ENCODE measurements around the gene CDAN1.

The CDAN1 gene

DNA sequence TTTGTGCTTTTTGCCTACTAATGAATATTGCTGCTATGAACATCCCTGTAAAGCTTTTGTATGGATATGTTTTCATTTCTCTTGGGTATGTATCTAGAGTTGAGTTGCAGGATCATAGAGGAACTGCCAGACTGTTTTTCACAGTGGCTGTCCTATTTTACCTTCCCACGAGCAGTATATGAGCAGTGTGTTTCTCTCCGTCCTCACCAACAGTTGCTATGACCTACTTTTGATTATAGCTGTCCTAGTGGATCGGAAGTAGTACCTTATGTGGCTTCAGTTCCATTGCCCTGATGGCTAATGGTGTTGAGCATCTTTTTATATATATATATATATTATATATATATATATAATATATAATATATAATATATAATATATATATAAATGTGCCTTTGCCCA is 25.2 kb downstream of the CDAN1 start:
- no peak for DNase-seq (ENCODE audit: low read depth in 1 of 2, low spot score in 1 of 2)

DNA sequence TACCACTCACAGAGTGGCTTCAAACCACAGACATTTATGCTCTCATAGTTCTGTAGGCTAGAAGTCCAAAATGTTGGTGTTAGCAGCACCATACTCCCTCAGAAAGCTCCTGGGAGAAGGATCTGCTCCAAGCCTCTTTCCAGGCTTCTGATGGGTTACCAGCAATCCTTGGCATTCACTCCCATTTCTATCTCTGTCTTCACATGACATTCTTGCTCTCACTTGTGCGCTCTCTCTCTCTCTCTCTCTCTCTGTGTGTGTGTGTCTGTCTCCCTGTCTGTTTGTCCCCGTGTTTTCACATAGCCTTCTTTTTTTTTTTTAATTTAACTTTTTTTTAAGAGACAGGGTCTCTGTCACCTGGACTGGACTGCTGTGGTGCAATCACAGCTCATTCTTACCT is 26.3 kb downstream of the CDAN1 start:
- DNase-seq (ENCODE audit: low read depth in 1 of 2, low spot score in 1 of 2) = no peak

DNA sequence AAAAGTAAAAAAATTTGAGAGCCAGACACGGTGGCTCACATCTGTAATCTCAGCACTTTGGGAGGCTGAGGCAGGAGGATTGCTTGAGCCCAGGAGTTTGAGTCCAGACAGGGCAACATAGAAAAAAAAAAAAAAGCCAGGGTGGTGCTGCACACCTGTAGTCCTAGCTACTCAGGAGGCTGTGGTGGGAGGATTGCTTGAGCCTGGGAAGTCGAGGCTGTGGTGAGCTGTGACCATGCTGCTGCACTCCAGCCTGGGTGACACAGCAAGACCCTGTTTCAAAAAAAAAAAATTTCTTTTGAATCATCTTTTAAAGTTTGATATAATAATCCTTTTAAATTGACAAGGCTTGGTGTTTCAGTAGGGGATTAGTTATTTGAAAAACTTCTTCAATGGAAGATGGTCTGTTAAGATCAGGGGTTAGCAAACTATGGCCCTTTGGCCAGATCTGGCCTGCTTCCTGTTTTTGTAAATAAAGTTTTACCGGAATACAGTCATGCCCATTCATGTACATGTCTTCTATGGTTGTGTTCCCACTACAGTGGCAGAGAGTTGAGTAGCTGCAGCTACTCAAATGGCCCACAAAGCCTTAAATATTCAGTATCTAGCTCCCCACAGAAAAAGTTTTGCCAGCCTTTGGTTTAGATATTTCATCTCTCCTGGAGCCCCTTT is 28.9 kb downstream of the CDAN1 start:
- DNase-seq (ENCODE audit: low read depth in 1 of 2, low spot score in 1 of 2) = no peak

DNA sequence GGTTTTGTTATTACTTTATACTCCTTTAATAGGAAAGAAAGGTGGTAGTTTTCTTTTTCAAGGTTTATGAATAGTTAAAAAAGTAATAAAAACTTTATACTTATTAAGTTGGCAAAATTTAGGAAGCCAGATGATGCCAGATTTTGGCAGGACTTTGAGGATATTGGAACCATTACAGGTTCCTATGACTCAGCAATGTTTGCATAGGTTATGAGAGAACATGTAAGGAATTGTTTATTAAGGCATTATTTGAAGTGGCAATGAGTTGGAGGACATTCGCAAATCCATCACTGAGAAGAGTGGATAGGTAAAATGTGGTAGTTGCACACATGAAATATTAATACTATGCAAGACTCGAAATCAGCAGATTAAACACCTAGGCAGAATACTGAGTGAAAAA is 29.9 kb downstream of the CDAN1 start:
- DNase-seq (ENCODE audit: low read depth in 1 of 2, low spot score in 1 of 2) = no peak

DNA sequence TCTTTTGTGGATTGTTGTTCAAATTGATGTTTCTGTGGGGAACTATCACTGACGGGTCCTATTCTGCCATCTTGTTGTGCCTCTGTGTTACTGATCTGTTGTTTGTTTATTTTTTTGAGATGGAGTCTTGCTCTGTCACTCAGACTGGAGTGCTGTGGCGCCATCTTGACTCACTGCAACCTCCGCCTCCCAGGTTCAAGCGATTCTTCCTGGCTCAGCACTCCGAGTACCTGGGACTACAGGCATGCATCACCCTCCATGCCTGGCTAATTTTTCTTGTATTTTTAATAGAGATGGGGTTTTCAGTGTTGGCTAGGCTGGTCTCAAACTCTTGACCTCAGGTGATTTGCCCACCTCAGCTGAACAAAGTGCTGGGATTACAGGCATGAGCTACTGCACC is 31.6 kb downstream of the CDAN1 start:
- no peak for DNase-seq (ENCODE audit: low read depth in 1 of 2, low spot score in 1 of 2)

DNA sequence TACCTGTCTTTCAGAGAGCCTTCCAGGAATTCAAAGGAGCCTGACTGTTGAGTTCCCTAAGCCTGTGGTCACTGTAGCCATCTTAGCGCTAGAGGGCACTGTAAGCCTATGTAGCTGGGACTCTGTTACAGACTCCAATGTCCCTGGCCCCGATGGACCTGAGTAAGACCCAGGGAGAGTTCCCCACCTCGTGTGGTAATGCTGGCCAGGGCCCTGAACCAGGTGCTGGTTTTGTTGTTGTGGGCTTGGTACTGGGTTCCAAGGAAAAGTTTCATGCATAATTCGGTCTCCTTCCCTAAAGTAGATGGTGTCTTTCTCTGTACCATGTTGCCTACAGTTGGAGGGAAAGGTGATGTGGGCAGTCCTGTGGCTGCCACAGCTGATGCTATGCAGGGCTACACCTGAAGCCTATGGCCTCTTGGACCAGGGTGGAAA is 32.4 kb downstream of the CDAN1 start:
- peak; percentile 11 to 54 for DNase-seq (ENCODE audit: low read depth in 1 of 2, low spot score in 1 of 2)

DNA sequence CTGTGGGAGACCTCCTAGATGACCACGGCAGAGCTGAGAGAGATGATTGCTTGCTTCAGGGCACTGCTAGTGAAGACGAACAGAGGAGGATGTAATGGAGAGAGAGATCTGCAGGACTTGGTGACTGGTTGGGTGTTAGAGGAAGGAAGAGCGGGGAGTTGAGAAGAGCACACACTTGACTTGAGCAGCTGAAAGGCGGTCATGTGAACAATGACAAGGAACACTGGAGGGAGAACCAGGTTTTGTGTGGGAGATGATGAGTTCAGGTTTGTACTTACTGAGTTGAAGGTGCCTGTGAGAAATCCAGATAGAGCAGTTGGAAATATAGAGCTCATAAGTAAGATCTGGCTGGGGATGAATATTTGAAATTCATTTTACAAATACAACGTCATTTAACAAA is 40.3 kb downstream of the CDAN1 start:
- no peak for DNase-seq (ENCODE audit: low read depth in 1 of 2, low spot score in 1 of 2)

DNA sequence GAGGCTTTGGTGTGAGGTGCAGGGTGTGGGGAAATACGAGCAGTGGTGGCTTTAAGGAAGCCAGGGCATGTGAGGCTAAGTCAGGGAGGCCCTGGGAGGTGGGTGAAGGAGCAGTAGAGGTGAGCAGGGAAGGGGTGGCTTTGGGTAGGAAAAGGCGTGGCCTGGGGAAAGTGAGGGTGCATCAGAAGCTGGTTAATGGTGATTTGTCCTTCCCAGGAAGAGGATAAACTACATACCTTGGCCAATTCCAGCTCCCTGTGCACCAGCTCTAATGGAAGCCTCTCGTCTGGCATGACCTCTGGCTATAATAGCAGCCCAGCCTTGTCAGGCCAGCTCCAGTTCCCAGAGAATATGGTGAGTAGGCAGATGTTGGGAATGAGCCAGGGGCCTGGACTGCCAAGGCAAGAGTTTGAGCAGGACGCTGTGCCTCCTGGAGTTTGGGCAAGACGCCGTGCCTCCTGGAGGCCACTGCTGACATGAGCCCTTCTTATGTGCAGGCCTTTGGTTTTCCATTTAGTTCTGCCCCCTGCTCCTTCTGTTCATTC is 41.3 kb downstream of the CDAN1 start:
- DNase-seq (ENCODE audit: low read depth in 1 of 2, low spot score in 1 of 2) = no peak

DNA sequence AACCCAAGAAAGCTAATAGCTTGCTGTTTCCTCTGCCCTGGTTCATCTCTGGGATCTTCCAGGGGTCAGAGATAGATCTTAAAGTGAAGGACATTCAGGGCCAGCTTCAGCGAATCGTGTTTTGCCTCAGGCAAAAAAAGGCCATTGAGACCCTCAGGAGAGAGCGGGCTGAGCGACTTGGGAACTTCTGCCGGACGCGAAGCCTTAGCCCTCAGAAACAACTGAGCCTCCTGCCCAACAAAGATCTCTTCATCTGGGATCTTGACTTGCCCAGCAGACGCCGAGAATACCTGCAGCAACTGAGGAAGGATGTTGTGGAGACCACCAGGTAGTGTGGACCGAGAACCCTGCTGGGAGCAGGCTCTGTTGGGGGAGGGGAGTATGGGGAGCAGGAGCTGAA is 42.5 kb downstream of the CDAN1 start:
- no peak for DNase-seq (ENCODE audit: low read depth in 1 of 2, low spot score in 1 of 2)

DNA sequence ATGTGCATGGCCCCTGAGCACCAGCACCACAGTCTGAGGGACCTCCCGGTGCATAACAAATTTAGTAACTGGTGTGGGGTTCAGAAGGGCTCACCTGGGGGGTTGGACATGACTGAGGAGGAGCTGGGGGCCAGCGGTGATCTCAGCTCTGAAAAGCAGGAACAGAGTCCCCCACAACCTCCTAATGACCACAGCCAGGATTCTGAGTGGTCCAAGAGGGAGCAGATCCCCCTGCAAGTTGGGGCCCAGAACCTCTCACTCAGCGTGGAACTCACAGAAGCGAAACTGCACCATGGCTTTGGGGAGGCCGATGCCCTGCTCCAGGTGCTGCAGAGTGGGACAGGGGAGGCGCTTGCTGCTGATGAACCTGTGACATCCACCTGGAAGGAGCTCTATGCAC is 43.0 kb downstream of the CDAN1 start:
- DNase-seq (ENCODE audit: low read depth in 1 of 2, low spot score in 1 of 2) = no peak

DNA sequence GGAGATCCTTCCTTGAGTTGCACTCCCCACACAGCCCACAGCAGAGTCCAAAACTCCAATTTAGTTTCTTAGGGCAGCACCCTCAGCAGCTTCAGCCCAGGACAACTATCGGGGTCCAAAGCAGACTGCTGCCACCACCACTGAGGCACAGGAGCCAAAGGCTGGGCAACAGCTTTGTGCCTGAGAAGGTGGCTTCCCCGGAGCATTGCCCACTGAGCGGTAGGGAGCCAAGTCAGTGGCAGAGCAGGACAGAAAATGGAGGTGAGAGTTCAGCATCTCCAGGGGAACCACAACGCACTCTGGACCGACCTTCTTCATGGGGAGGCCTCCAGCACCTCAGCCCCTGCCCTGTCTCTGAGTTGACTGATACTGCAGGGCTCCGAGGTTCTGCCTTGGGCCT is 43.4 kb downstream of the CDAN1 start:
- no peak for DNase-seq (ENCODE audit: low read depth in 1 of 2, low spot score in 1 of 2)

DNA sequence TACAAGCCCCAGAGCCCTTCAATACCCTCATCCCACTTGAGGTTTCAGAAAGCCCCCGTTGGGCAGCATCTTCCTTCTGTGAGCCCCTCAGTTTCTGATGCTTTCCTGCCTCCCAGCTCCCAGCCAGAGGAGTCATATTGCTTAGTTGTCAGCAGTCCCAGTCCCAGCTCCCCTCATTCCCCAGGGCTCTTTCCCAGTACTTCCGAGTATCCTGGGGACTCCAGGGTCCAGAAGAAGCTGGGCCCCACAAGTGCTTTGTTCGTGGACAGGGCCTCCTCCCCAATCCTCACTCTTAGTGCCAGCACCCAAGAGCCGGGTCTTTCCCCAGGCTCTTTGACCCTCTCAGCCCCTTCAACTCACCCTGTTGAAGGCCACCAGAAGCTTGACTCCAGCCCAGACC is 43.9 kb downstream of the CDAN1 start:
- no peak for DNase-seq (ENCODE audit: low read depth in 1 of 2, low spot score in 1 of 2)

DNA sequence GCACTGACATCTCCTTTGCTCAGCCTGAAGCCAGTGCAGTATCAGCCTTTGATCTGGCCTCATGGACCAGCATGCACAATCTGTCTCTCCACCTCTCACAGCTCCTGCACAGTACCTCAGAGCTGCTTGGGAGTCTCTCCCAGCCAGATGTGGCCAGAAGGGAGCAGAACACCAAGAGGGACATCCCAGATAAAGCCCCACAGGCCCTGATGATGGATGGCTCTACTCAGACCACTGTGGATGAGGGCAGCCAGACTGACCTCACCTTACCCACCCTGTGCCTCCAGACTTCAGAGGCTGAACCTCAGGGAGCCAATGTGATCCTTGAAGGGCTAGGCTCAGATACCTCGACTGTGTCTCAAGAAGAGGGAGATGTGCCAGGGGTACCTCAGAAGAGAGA is 44.4 kb downstream of the CDAN1 start:
- no peak for DNase-seq (ENCODE audit: low read depth in 1 of 2, low spot score in 1 of 2)

DNA sequence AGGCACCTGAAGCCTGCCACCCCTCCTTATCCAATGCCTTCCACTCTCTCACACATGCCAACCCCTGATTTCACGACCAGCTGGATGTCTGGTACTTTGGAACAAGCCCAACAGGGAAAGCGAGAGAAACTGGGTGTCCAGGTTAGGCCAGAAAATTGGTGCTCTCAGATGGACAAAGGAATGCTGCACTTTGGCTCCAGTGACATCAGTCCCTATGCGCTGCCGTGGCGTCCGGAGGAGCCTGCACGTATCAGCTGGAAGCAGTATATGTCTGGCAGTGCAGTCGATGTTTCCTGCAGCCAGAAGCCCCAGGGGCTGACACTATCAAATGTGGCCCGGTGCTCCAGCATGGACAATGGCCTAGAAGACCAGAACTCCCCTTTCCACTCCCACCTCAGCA is 45.2 kb downstream of the CDAN1 start:
- DNase-seq (ENCODE audit: low read depth in 1 of 2, low spot score in 1 of 2) = no peak

DNA sequence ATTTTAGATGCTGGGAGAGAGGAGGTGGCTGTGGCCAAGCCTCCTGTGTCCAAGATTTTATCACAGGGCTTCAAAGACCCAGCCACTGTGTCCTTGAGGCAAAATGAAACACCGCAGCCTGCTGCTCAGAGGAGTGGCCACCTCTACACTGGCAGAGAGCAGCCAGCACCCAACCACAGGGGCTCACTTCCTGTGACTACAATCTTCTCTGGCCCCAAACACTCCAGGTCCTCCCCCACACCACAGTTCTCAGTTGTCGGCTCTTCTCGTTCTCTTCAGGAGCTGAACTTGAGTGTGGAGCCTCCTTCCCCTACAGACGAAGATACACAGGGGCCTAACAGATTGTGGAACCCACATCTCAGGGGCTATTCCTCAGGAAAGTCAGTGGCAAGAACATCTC is 45.6 kb downstream of the CDAN1 start:
- no peak for DNase-seq (ENCODE audit: low read depth in 1 of 2, low spot score in 1 of 2)

DNA sequence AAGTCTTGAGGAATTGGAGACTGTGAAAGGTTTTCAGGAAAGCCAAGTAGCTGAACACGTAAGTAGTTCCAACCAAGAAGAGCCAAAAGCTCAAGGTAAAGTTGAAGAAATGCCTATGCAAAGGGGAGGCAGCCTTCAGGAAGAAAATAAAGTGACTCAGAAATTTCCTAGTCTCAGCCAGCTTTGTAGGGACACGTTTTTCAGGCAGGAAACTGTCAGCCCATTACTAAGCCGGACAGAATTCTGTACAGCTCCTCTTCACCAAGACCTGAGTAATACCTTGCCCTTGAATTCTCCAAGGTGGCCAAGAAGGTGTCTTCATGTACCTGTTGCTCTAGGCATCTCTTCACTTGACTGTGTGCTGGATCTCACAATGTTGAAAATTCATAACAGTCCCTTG is 48.6 kb downstream of the CDAN1 start:
- no peak for DNase-seq (ENCODE audit: low read depth in 1 of 2, low spot score in 1 of 2)

DNA sequence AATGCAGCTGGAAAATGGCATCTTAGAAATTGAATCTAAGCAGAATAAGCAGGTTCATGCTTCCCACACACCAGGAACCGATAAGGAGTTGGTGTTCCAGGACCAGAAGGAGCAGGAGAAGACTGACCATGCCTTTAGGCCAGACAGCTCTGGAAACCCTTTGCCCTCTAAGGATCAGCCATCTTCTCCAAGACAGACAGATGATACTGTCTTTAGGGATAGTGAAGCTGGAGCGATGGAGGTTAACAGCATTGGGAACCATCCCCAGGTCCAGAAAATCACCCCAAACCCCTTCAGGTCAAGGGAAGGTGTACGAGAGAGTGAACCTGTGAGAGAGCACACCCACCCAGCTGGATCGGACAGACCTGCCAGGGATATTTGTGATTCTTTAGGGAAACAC is 49.2 kb downstream of the CDAN1 start:
- no peak for DNase-seq (ENCODE audit: low read depth in 1 of 2, low spot score in 1 of 2)

DNA sequence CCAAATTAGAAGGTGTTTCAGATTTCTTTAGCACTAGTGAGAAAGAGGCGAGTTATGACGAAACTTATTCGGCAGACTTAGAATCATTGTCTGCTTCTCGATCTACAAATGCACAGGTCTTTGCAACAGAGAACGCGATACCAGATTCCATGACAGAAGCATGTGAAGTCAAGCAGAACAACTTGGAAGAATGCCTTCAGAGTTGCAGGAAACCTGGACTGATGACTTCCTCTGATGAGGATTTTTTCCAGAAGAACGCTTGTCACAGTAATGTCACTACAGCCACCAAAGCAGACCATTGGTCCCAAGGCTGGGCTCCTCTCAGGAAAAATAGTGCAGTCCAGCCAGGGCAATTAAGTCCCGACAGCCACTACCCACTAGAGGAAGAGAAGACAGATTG is 50.6 kb downstream of the CDAN1 start:
- no peak for DNase-seq (ENCODE audit: low read depth in 1 of 2, low spot score in 1 of 2)

DNA sequence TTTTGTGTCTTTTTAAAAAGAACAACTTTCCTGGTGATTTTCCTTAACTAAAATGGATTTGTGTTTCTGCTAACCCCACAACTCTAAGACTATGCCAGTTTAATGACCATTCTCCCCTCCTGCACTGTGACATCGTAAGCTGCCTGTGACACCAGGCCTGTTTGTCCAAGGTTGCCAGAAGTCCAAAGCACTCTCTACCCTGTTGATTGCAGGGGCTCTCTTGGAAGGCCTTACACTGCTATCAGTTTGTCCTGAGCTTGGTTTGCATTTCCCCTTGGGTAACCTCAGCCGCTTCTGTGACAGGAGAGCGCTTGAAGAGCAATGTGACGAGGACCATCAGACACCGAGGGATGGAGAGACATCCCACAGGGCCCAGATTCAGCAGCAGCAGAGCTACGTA is 55.8 kb downstream of the CDAN1 start:
- DNase-seq (ENCODE audit: low read depth in 1 of 2, low spot score in 1 of 2) = no peak

DNA sequence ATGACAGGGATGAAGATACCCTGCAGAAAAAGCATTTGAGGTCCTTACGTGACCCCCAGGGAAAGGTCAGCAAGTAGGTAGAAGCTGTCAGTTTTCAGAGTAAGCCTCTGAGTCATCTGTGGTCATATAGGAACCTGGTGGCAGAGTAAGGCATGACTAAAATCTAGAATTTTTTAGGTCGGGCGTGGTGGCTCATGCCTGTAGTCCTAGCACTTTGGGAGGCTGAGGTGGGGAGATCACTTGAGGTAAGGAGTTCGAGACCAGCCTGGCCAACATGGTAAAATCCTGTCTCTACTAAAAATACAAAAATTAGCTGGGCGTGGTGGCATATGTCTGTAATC is 56.8 kb downstream of the CDAN1 start:
- peak in 1 of 2 donors; percentile 18 for DNase-seq (ENCODE audit: low read depth in 1 of 2, low spot score in 1 of 2)

DNA sequence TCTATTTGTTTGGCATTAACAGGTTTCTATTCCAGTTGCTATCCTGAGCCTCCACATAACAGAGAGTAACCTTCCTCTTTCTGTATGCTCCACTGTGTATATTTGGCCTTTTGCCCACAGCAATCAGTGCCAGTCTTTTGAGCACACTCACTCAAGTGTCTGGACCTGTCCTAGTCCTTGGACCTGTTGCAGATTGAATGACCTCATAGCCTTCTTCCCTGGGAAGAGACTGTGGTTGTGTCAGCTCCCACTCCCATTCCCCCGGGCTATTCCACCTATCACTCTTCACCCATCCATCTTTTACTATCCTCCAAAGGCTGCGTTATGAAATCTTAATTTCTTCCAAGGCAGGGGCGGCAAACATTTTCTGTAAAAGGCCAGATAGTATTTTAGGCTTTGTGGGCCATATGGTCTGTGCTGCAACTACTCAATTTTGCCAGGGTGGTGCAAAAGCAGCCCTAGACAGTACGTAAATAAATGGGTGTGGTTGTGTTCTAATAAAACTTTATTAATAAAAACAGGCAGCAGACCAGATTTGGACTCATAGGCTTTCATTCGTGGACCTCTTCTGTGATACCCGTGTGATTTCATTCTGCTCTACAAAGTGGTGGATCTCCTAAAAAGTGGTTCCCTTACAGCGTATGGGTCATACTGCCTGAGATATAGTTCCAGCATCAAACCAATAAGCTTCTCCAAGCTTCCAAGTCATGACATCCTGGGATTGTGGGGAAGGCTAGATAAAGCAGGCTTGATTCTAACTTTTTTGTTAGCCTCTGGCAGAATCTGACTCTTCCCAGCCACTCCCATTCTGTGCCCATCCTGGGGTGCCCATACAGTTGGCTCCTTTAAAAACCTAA is 57.4 kb downstream of the CDAN1 start:
- DNase-seq (ENCODE audit: low read depth in 1 of 2, low spot score in 1 of 2) = no peak

DNA sequence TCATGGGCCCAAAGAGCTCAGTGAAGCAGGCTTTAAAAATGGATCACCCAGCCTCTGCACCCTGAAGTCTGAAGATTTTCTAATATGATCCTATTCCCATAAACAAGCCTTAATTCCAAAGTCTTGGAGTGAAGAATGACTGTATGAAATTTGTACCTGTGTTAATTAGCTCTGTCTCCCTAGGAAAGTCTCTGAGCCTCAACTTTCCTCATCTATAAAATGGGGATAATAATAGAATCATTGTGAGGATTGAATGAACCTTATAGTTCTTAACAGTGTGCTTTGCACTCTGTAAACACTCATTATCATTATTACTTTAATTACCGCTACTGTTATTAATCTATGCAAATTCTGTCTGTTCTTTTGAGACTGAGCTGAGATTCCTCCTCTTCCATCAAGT is 61.9 kb downstream of the CDAN1 start:
- DNase-seq (ENCODE audit: low read depth in 1 of 2, low spot score in 1 of 2) = no peak

DNA sequence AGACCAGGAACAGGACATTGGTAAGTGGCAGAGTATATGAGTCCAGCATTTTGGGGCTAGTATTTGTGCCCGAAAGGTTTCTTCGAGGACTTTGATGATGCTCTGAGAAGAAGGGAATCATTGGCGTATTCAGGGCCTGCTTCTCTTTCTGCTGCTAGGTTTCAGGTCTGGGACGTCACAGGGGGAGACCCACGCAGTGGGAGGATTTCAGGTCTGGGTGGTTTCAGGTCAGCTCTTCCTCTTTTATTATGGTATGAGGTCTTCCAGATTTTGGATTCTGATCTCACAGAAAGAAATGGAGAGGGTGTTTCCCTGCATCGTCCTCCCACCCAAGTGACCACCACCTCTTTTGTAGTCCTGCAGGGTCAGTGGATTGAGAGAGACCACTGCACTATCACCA is 62.5 kb downstream of the CDAN1 start:
- DNase-seq (ENCODE audit: low read depth in 1 of 2, low spot score in 1 of 2) = no peak

Measured in activated CD4-positive, alpha-beta T cell treated with anti-CD3 and anti-CD28 coated beads, Interleukin-2, amount 50 U/mL, for 24 hours (primary cell).